GM11168 (cell line): ENCODE measurements around the gene ADAM12.

Source experiments
- in situ Hi-C: fragments of 300-500 bp; cut with MboI; formaldehyde crosslinking; loops from one replicate; pipeline ENCODE4 v1.12.0; 2022; ENCODE audit warnings: low sequenced_read_pairs; ENCODE audit not compliant: unreplicated experiment

The ADAM12 gene

GRCh38 chr10:126075009-126075408 lies 313.3 kb downstream of the ADAM12 start:
- in situ Hi-C loops = no loop called here

GRCh38 chr10:126074291-126074690 lies 314.0 kb downstream of the ADAM12 start:
- in situ Hi-C loops = no loop called here

GRCh38 chr10:126073606-126074005 lies 314.7 kb downstream of the ADAM12 start:
- in situ Hi-C loops = no loop called here

GRCh38 chr10:126072622-126073021 lies 315.7 kb downstream of the ADAM12 start:
- in situ Hi-C loops = no loop called here

GRCh38 chr10:126070476-126071215 lies 317.6 kb downstream of the ADAM12 start:
- in situ Hi-C loops = no loop called here

- in situ Hi-C loops = no loop called here
Observed at GRCh38 chr10:126068322-126068721, 320.0 kb downstream of the ADAM12 start.

- in situ Hi-C loops = no loop called here
Observed at GRCh38 chr10:126066456-126066855, 321.8 kb downstream of the ADAM12 start.

- in situ Hi-C loops = no loop called here
Observed at GRCh38 chr10:126065751-126066377, 322.4 kb downstream of the ADAM12 start.

GRCh38 chr10:126064512-126064911 lies 323.8 kb downstream of the ADAM12 start:
- in situ Hi-C loops = no loop called here

GRCh38 chr10:126063353-126063791 lies 324.9 kb downstream of the ADAM12 start:
- in situ Hi-C loops = no loop called here

- in situ Hi-C loops = no loop called here
Observed at GRCh38 chr10:126062131-126063032, 325.9 kb downstream of the ADAM12 start.

- in situ Hi-C loops = no loop called here
Observed at GRCh38 chr10:126061526-126061925, 326.8 kb downstream of the ADAM12 start.

- in situ Hi-C loops = no loop called here
Observed at GRCh38 chr10:126060261-126060931, 327.9 kb downstream of the ADAM12 start.

- in situ Hi-C loops = no loop called here
Observed at GRCh38 chr10:126059076-126059826, 329.0 kb downstream of the ADAM12 start.

GRCh38 chr10:126058507-126058906 lies 329.8 kb downstream of the ADAM12 start:
- in situ Hi-C loops = no loop called here

GRCh38 chr10:126058104-126058503 lies 330.2 kb downstream of the ADAM12 start:
- in situ Hi-C loops = no loop called here

GRCh38 chr10:126057494-126057893 lies 330.8 kb downstream of the ADAM12 start:
- in situ Hi-C loops = no loop called here

- in situ Hi-C loops = no loop called here
Observed at GRCh38 chr10:126054191-126054590, 334.1 kb downstream of the ADAM12 start.

GRCh38 chr10:126052171-126052570 lies 336.1 kb downstream of the ADAM12 start:
- in situ Hi-C loops = no loop called here
